CD4-positive, alpha-beta T cell treated with Interleukin-6 at 100 ng/mL for 8 hours (primary cell): ENCODE data around the gene NCOA7.
"Not testable (repeated sequence)": the region's sequence is repeated elsewhere in the genome, so short reads cannot be mapped to it uniquely, and the experiment has no call there.

Source experiments
- DNase-seq: peaks from one replicate; pipeline ENCODE4 v3.0.0-alpha.2; 2020; ENCODE audit warnings: mixed read lengths, low spot score

The NCOA7 gene

DNA sequence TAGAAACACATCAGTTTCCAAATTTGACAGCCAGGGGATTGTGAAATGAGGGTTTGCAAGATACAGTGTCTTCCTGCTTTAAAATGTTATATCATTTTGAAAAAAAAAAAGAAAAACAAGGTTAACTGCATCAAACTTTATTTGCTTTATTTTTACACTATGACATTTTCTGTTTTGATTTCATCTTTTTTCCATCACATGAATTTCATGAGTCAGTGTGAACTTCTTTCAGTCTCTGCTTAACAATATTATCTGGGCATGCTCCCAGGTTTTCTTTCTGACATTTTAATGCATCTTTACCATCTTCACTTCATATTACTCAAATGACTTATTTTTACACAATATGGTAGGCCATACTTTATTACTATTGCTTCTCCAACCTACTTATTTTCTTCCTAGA lies 1.9 kb downstream of the NCOA7 start:
- no peak for DNase-seq

DNA sequence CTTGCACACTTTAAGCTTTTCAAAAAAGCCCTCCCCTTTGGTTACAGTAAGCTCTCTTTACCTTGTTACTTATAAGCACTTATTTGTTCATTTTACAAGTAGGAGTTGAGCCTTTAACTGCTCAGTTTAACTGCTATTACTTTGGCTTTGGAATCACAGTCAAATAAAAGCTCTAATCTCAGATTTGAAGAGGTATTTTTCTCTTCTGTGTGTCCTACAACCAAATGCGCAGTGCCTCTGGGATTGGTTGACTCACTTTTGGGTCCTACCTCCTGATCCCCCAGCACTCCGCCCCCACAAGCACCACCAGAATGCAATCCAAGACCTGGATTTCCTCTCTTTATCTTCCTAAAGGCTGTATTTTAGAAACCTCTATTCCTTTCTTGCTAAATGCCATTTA lies 2.5 kb downstream of the NCOA7 start:
- no peak for DNase-seq

DNA sequence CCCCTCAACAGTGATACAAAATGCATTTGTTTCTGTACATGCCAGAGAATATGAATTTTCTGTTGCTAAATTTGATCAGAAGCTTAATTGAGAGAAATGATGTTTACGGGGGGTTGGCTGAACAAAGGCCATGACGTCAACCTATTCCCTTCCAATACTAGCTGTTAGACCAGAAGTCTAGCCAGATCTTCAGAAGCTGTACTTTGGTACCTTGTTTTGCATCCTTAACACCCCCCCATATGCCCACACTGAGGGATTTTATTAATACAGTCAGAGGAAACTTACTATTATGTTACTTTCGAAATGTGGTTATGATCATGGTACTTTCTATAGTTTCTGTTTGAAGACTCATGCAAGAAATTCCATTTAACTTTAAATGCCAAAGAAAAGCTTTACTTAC lies 3.1 kb downstream of the NCOA7 start:
- no peak for DNase-seq

DNA sequence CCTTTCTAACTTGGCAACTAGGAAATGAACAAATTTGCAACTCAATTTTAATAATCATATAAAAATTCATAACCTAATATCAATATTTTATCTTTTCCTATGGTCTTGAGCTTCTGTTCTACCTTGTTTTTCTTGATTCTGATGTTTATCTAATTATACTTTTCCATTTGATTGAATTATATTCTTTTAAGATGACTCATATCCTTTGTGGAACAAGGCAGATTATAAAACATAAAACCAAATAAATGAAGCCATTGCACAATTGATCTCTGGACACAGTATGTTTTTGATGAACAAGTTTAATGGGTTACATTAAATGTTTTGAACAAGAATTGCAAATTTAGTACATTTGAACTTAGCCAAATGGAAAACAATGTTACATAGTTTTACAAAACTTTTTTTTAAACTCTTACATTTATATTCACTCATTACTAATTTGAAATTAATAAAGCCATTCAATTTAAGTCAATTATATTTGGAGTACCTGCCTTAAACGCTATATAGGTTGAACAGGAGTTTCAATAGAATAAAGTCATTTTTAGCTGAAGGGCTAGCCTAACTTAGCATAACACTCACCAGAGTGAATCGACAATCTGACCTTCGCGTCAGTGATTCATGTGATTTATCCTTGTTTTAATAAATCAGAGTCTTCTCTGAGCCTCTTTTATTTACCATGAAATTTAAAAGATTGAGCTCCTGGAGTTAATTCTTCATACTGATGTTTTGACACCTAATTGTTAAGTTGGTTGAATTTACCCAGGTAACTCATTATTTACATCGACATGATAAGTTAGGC lies 3.8 kb downstream of the NCOA7 start:
- DNase-seq = no peak

DNA sequence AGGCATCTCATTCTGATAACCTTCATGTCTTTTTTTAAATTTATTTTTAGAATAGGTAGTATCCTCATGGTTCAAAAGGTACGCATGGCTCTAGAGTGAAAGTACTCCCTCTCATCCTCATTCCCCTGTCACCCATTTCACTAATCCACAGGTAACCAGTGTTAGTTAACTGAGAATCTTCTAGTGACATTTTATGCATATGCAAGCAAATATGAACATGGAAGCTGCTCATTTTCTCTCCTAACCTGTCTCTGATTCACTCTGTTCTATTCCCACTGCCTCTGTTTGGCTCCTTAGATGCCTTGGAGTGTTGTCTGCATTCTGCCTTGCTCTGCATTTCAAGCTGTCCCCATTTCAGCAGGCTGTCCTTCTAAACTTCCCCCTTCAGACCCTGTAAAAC lies 4.5 kb downstream of the NCOA7 start:
- DNase-seq = no peak

DNA sequence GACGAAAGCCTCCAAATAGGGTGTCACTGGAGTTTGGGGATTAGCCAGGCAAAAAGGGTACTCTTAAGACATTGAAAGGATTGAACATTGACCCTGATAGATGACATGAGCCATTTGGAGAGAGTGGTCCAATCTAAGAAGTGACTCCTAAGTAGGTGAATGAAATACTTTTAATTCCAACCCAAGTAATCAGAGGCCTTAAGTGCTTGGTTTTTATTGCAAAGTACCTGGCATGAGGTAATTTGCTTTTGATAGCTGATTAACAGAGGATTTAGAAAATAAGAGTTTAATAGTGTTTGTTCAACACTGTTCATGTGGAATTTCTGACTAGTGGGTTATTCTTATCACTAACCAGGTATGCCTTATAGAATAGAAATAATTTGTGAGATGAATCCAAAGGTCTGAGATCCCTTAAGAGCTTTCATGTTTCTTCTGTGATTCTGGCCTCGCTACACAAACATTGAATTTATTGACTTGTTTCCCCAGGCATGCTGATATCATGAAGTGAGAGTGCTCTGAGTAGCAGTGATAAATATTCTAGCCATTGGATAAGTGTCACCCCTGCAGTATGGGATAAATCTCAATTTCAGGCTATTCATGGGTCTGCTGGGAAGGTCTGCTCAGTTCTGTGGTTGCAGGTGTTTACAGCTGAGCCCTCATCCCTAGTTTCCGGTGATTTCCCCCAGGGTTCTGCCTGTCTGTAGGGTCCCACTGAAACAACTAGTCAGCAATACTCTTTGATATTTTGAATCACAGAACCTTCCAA lies 6.5 kb downstream of the NCOA7 start:
- no peak for DNase-seq

DNA sequence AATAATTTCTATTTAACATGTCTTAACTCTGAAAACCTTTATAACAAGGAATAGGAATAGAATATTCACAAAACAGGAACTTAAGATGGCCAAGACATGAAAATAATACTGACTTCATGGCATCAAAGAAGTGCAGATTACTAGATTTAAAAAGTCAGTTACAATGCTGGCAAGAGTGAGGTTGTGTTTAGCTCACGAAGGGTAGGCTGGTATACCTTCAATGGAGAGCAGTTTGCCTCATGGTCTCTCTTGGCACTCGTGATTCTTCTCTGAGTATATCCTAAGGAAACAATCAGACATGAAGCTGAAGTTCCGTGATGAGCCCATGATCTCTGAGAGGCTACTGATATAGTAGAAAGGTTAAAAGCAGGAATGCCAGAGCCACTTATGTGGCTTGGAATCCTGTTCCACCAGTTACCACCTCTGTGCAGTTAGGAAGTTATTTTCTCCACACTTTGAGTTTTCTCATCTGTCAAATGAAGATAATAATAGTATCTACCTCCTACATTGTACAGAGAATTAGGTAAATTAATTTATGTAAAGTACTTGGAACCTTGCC lies 7.2 kb downstream of the NCOA7 start:
- DNase-seq = no peak

DNA sequence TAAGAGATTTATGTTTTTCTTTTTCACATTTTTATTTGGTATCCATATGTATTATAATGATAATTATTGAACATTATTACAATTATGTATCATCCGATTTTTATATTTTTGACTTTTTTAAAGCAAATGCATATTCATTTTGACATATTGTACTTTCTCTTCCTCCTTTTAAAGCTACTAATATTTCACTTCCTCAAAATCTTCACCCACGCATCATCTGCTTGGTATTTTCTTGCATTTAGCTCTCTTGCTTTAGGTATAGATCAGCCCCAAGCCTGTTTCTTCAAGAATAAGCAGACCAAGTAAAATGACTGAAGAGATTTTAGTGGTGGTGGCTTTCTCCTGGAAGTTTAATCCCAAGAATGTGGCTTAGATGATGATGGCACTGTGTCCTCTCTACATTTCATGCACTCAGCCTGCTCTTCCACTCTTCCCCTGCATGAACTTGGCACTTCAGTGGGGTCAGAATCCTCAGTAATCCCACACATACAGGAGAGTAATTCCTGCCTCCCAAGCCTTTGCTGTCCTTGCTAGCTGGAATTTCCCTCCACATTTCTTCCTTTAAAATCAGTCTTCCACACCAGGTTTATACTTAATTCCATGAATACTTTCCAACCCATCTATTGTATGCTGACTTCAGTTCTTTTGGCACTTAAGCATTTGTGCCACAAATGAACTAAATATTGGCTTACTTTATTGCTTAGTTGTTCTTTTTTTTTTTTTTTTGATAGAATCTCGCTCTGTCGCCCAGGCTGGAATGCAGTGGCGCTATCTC lies 8.2 kb downstream of the NCOA7 start:
- DNase-seq = no peak

DNA sequence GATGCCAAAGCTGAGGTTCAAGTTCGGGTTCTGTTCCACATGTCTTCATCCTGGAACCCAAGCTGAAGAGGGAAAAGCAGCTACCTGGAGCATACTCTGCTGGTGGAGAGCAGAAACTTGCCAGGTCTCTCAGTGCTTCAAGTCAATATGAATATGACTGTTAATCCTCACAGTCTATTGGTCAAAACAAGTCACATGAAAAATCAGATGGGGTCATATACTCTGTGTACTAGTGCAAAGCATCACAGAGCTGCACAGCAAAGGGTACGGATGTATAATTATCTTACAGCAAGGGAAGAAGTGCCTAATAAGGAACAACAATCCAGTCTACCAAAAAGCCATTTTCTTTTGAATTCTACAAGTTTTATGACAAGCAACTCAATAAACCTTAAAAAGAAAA lies 11.6 kb downstream of the NCOA7 start:
- no peak for DNase-seq

DNA sequence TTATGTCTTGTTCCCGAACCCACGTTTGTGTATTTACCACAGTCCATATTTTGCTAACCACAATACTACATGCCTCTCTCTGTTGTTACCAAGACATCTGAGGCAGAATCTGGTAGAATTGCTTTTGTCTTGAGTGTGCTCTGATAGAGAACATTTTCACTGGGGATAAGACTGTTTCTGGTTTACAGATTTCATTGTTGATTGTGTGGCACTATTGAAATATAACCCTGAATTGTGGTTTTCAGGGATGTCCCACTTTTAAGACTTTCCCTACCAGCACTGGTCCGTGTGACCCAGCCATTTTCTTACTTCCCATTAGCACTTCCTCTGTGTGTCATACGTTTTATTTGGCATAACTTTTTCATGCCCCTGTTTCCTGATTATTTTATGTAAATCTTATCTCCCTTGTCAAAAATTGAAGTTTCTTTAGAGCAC lies 12.2 kb downstream of the NCOA7 start:
- no peak for DNase-seq

DNA sequence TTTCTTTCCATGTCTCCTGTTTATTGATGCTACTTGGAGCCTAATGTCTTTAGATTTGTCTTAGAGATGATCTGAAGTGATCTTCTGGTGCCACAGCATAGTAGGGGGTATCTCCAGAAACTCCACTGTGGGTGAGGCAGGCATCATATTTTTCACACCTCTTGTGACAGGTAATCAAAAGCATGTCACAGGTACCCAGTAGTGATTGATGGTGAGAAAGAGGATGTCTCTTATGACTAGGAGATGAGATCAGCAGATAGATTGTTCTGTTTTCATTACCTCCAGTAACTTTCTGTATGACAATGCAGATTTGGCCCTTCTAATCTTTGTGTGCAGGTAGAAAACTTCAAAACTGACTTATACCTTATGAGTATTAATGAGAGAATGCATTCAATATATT lies 13.5 kb downstream of the NCOA7 start:
- DNase-seq = peak; percentile 31

DNA sequence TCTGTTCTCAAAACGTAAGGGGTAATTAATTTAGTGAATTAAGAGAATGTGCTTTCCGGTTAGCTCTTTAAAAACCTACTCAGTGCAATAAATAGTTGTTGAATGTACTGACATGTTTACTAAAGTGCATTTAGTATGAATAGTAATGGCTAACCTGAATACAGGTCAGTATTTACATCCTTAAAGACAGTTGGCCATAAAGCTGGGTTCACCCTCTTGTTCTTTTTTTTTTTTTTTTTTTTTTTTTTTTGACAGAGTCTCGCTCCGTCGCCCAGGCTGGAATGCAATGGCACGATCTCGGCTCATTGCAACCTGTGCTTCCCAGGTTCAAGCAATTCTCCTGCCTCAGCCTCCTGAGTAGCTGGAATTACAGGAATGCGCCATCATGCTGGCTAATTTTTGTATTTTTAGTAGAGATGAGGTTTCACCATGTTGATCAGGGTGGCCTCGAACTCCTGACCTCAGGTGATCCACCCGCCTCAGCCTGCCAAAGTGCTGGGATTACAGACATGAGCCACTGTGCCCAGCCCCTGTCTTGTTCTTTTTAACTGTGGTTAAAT lies 14.2 kb downstream of the NCOA7 start:
- not testable (repeated sequence) for DNase-seq

DNA sequence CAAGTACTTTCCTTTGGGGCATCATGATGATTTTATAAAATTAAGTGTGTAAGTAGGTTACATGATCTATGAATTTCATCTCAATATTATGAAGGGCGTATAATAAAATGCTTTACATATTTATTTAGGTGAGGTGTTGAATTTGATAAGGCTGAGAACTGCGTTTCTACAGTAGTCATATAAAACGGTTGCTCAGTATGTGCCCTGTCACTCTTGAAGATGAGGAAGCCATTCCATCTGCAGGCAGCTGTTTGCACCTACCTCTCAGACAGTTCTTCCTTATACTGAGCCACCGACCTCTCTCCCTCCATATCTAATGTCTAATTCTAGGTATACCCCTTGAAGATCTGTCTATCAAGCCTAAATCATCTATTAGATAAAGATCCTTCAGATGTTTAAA lies 16.1 kb downstream of the NCOA7 start:
- DNase-seq = no peak

DNA sequence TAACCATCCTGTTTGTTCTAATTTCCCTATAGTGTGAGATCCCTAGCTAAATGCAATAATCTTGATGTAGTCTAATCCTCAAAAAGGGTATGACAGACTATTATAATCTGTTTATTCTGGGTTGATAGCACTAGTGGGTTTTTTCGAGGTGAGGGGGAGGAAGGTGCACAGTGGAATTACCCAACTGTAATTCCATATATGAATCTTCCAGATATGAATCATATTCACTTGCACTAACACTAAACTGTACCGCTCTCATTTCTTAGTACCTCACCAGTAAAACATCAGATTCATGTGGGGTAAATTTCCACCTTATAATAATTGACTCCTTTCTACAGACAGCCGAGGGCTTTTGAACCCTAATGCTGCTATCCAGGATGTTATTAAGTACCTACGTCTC lies 16.5 kb downstream of the NCOA7 start:
- DNase-seq = no peak

DNA sequence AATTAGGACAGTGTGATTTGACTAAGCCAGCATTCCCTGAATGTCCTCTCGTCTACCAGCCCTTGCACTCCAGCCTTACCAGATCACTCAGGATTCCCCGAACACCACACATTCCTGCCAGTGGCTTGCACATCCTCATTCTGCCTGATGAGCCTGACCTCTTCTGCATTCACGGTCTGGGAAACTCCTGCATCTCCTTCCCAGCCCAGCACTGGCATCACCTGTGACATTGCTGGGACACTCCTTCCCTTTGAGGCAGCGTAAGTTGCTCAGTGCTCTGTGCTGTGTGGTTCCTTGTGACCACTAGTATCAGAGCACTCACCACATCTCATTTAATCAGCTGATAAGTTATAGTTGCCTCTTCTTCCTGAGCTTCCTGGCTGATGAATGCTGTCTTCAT lies 17.3 kb downstream of the NCOA7 start:
- no peak for DNase-seq

DNA sequence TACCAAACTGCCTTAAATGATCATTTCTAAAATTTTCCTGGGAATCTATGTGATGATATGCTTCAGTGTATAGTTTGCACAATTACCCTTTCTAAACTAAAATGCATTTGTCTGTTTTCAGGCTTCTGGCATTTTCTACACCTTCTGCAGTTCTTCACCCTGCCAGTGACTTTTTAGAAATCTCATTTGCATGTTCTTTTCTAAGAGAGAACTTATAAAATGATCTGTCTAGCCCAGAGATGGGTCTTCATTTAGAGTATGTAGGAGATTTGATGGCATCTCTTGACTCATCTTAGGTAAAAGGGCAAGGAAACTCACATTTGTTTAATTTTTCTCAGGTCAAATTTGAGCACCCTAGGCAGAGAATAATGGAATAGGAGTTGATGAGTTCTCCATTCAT lies 17.8 kb downstream of the NCOA7 start:
- no peak for DNase-seq

DNA sequence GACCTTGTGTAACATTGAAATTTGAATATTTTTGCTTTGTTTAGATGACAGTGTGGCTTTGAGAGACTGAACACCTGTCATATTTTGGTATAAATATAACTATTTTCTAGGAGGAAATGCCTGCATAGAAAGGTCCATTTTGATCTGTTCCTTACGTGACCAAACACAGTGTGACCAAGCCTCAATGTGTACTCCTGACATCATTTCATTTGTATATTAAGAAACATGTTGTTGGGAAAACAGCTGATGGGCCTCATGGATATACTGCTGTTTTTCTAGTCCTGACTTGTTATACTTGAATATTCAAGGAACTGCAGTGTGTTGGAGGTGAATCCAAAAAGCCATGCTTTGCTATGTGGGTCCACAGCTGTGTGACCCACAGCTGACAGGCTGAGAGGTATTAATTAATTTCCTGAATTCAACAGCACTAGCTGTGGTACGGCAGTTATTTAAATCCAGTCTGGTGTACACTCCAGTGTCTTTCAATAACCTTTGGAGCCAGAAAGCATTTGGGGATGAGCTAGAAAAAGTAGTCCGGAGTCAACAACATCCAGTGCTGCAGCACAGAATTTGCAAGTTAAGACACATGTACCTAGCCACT lies 18.9 kb downstream of the NCOA7 start:
- DNase-seq = no peak

DNA sequence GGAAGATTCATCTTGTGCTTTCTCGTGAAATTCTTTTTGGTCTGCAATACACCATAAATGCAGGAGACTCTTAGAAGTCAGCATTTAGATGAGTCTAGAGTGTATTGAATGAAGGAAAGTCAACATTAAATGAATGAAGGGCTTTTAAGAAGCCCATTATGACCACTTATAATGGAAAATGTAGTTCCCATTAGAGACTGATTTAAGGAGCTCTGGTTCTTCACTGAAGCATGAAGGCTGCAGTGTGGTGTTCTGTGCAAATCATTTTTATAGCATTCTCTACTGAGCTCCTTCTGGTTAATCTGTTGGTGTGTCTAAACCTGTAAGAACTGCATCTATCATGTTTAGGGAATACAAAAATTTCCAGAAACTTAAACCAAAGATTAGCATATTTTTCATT lies 19.7 kb downstream of the NCOA7 start:
- DNase-seq = no peak

DNA sequence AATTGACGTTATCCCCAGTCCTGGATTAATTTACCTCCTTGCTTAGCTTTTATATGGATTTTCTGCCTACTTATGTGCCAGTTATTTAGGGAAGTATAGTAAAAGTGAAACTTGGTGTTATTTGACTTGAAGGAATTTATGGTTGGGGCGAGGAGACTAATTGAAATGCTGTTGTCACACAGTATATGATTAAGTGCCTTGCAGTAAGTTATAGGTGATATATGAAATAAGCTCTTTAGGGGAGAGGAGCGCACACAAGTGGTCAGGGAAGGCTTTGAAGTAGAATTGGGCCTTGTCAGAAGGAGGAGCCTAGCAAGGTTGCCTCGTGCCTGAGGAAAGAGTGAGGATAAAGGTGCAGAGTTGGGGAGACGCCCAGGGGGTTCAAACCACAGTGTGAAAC lies 20.5 kb downstream of the NCOA7 start:
- DNase-seq = no peak

DNA sequence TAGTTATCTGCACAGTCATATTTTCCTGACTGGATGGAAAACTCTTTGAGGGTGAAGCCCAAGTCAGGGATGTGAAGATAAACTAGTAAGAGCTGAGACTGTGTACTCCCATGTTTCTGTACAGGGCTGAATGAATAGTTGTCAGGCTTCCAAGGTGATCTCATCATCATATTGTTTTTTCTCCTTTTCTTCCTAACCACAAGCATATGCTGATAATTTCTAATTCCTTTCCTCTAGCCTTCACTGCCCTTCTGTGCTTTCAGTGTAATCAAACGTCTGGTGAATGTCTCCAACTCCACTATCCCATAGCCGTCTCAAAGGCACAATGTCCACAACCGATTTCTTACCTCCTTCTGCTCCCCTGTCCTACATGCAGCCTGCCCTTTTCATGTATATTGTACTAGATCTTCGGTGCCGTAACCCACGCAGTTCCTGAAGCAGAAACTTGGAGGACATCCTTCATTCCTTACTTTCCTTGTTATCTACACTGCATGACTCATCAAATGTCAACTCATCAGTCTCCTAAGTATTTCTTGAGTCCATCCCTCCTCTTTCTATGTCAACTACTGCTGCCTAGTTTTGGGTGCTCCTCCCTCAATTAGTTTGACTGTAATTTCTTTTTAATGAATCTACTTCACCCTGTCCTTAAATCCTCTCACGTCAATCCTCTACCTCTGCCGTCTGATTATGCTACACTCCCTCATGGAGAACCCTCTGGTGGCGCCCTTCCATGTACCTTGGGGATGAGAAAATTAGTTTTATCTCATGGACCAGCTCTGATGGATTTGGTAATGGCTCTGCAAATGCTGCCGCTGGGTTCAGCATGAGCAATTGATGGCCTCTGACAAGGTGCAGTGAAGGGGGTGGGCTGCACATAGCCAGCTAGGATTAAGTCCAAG lies 21.9 kb downstream of the NCOA7 start:
- no peak for DNase-seq

DNA sequence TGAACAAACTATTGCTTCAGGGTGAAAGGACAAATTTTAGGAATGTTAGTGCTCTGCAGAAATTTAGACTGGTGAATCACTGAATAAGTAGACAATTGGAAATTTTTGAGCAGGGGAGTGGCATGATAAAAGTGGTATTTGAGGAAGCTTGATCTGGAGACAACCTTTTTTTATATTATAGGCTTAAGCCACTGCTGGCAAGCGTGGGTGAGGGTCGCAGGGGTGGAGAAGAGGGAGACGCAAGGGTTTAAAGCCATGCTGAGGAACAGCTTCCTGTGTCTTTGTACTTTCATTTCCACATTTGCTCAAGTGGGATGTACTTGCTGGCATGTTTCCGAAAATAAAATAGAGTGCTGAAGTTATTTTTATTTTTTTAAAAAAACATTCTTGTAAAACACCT lies 23.7 kb downstream of the NCOA7 start:
- no peak for DNase-seq
